Measurements from ENCODE around the gene PDE10A.

The PDE10A gene

DNA sequence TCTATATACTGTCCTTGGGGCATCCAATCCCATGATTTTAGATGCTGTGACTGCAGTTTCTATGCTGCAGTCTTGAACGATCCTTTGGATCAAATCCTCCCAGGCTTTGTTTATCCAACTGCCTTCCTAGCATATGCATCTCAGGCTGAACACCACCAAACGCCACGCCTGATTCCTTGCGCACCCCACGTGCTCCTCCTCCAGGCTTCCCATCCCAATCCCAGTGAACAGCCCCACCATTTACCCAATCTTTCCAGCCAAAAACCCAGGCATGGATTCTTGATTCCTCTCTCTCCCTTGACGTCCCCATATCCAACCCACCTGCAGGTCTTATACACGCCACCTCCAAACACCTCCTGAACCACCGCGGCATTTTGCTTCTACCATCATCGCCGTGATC, 7.8 kb downstream of the PDE10A start:
- no peak for DNase-seq (ENCODE audit: low spot score)

DNA sequence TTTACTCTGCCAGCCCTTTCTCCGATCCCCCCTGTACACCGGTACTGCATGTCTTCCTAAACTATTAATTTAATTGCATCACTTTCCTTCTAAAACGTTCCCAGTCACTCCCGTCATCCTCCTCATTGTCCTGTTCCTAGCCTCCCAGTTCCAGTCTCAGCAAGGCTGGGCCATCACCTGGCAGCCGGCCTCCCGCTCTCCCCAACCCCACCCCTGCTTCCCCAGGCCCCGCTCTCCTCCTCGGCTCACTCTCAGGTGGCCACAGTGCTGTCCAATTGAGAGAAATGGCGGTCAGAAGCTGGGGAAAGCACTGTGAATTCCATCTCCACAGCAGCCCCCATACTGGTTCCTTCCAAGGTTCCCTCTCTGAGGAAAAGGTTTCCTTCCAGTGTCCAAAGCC, 8.9 kb downstream of the PDE10A start:
- DNase-seq (ENCODE audit: low spot score): no peak

GRCh38 chr6:165653607-165654006, 9.4 kb downstream of the PDE10A start:
- no peak for DNase-seq (ENCODE audit: low spot score)

DNA sequence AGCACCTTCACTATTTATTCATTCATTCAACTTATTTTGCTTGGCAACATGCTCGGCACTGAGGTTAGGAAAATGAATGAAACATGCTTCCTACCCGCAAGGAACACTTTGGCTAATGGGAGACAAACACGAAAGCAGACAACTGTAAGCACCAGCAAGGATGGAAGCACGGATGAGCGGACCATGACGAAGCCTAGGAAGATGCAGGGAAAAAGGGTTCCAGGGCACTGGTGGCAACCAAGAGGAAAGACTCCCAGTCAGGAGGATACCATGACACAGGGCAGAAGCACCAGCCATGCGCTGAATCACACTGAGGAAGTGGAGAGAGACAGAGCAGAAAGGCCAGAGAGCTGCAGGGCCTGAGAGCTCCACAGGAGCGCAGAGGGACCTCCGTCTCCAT, 9.8 kb downstream of the PDE10A start:
- DNase-seq (ENCODE audit: low spot score): no peak

GRCh38 chr6:165652766-165653165, 10.3 kb downstream of the PDE10A start:
- DNase-seq (ENCODE audit: low spot score): no peak

DNA sequence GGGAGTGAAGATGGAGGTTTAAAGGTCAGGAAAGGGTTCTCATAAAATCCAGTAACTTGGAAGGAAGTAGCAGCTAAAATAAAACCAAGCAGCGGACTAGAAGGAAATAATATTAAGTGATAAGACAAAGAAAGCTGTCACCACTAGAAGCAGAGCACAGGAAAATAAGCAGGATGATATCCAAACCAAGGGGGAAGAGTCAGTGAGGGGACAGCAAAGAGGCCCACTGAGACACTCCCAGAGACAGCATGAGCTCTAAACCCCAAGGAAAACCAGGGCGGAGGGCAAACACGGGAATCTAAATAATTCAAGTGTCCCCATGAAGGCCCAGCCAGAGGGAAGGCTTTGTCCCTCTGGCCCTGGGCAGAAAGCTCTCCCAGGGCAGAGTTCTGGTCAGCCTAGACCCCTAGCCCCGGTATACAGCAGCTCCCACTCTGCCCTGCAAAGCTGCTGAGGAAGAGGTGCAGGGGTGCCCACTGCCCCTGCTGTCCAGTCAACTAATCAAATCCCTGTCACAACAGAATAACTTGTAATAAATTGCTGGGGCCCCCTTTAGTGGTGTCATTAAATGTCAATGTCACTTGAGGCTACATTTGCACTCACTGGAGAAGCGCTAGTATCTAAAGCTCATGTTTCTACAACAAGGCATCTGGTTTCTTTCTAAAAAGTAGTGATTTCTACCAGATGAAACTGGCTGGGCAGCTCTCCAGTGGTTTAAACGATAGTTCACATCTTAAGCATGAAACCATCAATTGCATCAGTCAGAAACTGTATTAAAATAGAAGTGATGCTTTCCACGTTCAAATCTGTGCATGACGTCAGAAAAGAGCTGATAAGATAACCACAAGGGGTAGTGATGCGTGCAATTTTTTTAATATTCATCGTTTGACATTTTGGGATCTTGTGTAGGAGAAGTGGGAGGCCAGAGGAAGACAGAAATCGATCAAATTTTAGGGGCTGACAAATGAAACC, 13.6 kb downstream of the PDE10A start:
- no peak for DNase-seq (ENCODE audit: low spot score)

DNA sequence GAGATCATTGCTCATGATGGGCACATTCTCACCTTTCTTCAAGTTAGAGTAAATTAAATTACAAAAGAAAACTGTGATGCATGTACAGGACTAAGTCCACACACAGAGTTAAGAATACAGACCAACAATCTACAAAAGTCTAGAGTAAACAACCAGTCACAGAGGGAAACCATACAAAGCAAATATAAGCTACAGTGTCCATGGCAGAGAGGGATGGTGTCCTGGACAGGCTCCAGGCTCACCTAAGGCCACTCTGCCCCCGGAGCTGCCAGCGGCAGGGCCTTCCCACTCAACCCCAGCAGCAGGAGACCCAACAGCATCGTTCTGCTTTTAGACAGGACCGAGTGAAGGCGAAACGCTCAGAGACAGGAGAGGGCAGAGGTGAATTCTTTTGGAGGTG, 16.0 kb downstream of the PDE10A start:
- DNase-seq (ENCODE audit: low spot score): no peak

DNA sequence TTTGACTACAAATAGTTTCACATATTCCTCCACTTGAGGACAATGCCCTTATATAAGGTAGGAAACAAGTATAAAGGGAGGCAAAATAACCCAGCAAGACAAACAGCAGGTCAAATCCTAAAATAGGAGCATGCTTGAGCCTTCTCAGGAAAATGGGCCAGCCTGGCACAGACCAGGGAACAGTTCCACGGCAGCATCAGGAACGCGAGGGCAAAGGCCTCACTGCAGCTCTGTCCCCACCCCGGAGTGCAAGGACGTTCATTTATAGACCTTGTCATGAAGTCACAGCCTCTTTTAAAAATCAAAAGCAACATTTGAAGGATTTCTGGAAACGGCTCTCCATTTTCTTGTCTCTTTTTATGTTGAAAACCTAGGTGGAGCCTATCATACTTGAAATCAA, 17.1 kb downstream of the PDE10A start:
- no peak for DNase-seq (ENCODE audit: low spot score)

DNA sequence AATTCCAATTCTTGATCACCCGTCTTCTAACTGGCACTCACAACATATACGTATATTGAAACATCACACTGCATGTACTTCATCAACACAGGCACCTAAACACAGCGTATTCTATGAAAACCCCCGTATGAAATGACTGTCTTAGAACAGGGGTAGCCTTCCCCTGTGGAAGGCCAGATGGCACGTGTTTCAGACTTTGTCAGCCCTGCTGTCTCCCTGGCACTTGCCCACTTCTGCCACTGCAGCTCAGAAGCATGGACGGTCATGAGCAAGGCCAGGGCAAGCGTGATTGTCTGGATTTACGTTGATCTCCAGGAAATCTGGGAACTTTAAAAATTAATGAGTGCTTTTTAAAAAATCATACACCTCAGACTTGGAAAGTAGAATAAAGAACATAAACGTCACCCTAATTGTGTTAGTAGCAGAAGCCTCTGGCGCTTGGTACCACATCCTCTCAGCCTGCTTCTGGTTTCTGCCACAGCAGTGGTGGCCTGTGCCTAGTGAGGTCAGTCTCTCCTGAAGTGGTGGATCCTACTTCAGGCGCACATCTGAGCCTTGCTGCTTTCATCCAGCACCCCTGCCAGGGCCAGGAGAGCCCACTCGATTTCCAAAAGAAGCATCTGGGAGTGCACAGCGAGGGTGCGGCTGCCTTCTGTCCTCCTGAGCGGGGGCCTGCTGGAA, 18.3 kb downstream of the PDE10A start:
- DNase-seq (ENCODE audit: low spot score): no peak

GRCh38 chr6:165643015-165643414, 20.0 kb downstream of the PDE10A start:
- DNase-seq (ENCODE audit: low spot score): no peak

- DNase-seq (ENCODE audit: low spot score): no peak
Measured at GRCh38 chr6:165641672-165642156, 21.3 kb downstream of the PDE10A start.

DNA sequence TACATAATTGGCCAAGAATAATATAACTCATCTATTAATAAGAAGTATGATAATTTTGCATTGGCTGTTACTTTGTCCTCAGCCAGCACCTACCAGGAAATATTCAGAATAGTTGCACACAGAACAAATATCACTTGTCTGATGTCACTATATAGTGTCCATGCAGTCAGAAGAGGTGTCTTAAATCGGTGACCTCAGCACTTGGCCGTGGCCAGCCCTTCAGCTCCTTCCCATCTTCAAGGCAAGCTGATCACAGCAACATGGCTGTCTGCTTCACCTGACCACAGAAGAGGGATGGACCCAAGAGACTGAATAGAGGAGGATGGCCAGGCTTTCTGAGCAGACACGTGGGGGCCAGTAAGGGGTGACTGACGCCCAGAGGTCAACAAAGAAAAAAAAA, 22.2 kb downstream of the PDE10A start:
- DNase-seq (ENCODE audit: low spot score): no peak

GRCh38 chr6:165638530-165638929, 24.5 kb downstream of the PDE10A start:
- DNase-seq (ENCODE audit: low spot score): no peak

GRCh38 chr6:165637586-165637985, 25.5 kb downstream of the PDE10A start:
- DNase-seq (ENCODE audit: low spot score): no peak

DNA sequence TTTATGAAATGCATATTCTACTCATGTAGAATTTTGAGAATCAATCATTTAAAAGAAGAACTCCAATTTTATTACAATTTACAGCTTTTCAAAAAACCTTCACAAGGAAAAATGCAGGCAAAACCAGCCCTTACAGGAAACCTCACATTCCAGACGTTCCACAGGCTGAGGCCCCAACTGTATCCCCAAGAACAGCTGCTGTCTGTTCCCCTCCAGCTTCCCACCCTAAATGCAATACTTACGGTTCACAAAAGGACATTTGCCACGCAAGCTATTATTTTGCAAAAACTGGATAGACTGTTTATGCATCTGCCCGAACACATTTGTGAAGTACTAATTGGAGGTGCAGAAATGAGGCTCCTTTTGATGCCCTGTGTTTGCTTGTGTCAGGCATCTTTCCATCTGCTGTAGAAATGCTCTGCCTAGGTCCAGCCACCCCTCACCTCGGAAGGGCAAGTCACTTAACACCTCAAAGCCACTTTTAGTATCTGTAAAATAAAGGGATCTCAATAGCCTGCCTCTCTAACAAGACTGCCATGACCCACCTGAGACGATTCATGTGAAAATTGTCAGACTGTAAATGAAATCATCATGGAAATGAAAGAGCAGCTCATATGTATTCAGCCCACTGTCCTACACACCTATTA, 26.5 kb downstream of the PDE10A start:
- DNase-seq (ENCODE audit: low spot score): no peak

GRCh38 chr6:165635965-165636364, 27.1 kb downstream of the PDE10A start:
- DNase-seq (ENCODE audit: low spot score): no peak

GRCh38 chr6:165634101-165634880, 28.8 kb downstream of the PDE10A start:
- DNase-seq (ENCODE audit: low spot score): no peak

DNA sequence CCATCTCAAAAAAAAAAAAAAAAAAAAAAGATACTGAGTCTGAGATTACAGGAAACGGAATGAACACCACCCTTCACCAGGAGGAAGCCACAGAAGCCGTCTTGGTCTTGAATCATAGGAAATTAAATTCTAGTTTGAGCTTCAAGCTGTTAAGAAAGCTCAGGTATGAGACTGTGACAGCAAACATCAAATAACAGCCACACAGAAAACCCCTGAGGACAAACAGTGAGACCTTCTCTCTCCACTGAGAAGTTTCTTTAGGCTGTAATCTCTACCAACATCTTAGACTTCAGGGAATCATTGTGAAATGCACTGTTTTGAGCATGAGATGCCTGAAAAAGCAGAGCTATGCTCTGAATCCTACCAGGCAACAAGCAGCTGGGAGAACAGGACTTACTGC, 30.8 kb downstream of the PDE10A start:
- no peak for DNase-seq (ENCODE audit: low spot score)

GRCh38 chr6:165630544-165630953, 32.5 kb downstream of the PDE10A start:
- no peak for DNase-seq (ENCODE audit: low spot score)

GRCh38 chr6:165628955-165629354, 34.1 kb downstream of the PDE10A start:
- DNase-seq (ENCODE audit: low spot score): no peak

- no peak for DNase-seq (ENCODE audit: low spot score)
Measured at GRCh38 chr6:165627366-165627765, 35.7 kb downstream of the PDE10A start.

DNA sequence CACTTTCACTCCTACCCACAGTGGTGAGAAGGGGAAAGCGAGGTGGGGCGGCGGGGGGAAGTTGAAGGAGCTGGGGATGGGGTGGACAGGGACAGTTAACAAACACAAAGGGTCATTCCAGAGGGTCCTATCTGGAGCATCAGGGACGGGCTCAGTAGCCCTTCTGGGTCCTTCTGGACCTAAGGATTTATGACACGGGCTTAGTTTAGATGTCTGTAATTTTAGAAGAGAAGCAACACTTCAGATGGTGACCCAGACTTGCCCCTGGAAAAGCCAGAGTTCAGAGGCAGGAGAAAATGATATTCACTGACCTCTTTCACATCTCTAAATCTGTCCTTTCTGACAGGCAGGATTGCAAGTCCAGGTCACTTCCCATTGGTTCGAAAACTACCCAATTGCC, 36.3 kb downstream of the PDE10A start:
- DNase-seq (ENCODE audit: low spot score): no peak
